ENCODE data around the gene KCNC1. TPM values are rescaled to one million over a fixed set of nuclear protein-coding genes. Genes with fewer than 3 reads are reported as not detected.

KCNC1 gene
- total RNA-seq, 1 donor from 2014 or later: not detected

DNA sequence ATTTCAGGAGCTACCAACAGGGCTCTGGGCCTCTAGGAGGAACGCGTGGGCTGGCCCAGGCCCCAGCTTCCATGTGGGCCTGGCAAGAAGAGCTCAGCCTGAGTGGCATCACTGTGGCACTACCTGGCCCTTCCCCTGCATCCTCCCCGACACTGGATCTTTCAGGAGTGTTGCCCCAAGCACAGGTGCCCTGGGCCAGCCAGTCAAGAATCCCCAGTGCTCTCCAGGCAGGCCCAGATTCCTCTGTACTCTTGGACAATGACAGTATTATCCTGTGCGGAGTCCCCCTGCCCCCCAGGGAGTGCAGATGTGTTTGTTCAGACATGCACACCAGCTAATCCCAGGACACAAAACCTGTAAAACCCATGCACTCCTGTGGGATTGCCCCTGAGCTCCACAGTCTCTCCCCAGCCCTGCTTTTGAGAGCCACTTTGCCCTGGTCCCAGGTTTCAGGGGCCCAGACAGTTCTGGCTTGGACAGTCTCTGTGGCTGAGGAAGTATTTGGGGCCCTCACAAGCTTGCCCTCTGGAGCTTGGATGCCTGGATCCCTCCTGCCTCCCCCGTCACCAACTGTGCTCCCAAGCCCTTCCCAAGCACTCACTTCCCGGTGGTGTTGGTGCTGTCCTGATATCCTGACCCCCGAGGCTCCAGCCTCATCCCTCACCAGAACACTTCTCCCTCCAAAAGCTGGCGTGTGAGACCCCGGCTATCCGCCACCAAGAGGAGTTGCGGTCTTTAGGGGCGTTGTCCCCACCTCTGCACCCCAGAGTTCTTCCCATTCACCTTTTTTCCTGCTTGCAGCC, 39.9 kb downstream of the KCNC1 start:
- Mint-ChIP-seq H3K27ac (ENCODE audit: unreplicated experiment) (no peak overlapping the region), H3K9me3 (ENCODE audit: unreplicated experiment) (no peaks in the 10 kb centered on the region)

GRCh38 chr11:17775035-17775348, 40.4 kb downstream of the KCNC1 start:
- H3K27me3 Mint-ChIP-seq (ENCODE audit: unreplicated experiment): no peaks in the 10 kb centered on the region
- H3K4me3 Mint-ChIP-seq (ENCODE audit: unreplicated experiment): no peak overlapping the region
- H3K27ac Mint-ChIP-seq (ENCODE audit: unreplicated experiment): no peak overlapping the region
- TF ChIP-seq, protein P1, sequence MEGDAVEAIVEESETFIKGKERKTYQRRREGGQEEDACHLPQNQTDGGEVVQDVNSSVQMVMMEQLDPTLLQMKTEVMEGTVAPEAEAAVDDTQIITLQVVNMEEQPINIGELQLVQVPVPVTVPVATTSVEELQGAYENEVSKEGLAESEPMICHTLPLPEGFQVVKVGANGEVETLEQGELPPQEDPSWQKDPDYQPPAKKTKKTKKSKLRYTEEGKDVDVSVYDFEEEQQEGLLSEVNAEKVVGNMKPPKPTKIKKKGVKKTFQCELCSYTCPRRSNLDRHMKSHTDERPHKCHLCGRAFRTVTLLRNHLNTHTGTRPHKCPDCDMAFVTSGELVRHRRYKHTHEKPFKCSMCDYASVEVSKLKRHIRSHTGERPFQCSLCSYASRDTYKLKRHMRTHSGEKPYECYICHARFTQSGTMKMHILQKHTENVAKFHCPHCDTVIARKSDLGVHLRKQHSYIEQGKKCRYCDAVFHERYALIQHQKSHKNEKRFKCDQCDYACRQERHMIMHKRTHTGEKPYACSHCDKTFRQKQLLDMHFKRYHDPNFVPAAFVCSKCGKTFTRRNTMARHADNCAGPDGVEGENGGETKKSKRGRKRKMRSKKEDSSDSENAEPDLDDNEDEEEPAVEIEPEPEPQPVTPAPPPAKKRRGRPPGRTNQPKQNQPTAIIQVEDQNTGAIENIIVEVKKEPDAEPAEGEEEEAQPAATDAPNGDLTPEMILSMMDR (IDR thresholded peaks at IDR 0.05; ENCODE audit: unreplicated experiment): no peak
- H3K36me3 Mint-ChIP-seq (ENCODE audit: low read depth, unreplicated experiment): no peaks in the 10 kb centered on the region
- DNase-seq (ENCODE audit: low spot score): no peak
- H3K9me3 Mint-ChIP-seq (ENCODE audit: unreplicated experiment): no peaks in the 10 kb centered on the region
- no peaks in the 10 kb centered on the region for H3K4me1 Mint-ChIP-seq (ENCODE audit: unreplicated experiment)

More for the DNA sequence above, 39.9 kb downstream of the KCNC1 start:
- Mint-ChIP-seq H3K27me3 (ENCODE audit: unreplicated experiment) (no peaks in the 10 kb centered on the region), H3K4me1 (ENCODE audit: unreplicated experiment) (no peaks in the 10 kb centered on the region), H3K4me3 (ENCODE audit: unreplicated experiment) (no peak overlapping the region), H3K36me3 (ENCODE audit: low read depth, unreplicated experiment) (no peaks in the 10 kb centered on the region)
- TF ChIP-seq, protein P1 (IDR thresholded peaks at IDR 0.05; ENCODE audit: unreplicated experiment): no peak
- DNase-seq (ENCODE audit: low spot score): no peak

- Mint-ChIP-seq H3K27me3 (ENCODE audit: unreplicated experiment) (no peaks in the 10 kb centered on the region), H3K4me1 (ENCODE audit: unreplicated experiment) (no peaks in the 10 kb centered on the region), H3K27ac (ENCODE audit: unreplicated experiment) (no peak overlapping the region), H3K36me3 (ENCODE audit: low read depth, unreplicated experiment) (no peaks in the 10 kb centered on the region), H3K9me3 (ENCODE audit: unreplicated experiment) (no peaks in the 10 kb centered on the region), H3K4me3 (ENCODE audit: unreplicated experiment) (no peak overlapping the region)
- DNase-seq (ENCODE audit: low spot score): no peak
- TF ChIP-seq, protein P1 (IDR thresholded peaks at IDR 0.05; ENCODE audit: unreplicated experiment): no peak
These were observed 41.1 kb downstream of the KCNC1 start for GRCh38 chr11:17775507-17776211.

GRCh38 chr11:17776212-17776875, 41.8 kb downstream of the KCNC1 start:
- no peaks in the 10 kb centered on the region for H3K4me1 Mint-ChIP-seq (ENCODE audit: unreplicated experiment)
- no peak overlapping the region for H3K27ac Mint-ChIP-seq (ENCODE audit: unreplicated experiment)
- no peak overlapping the region for H3K4me3 Mint-ChIP-seq (ENCODE audit: unreplicated experiment)
- peaks cover 2% of the 10 kb centered on the region for H3K27me3 Mint-ChIP-seq (ENCODE audit: unreplicated experiment)
- TF ChIP-seq, protein P1 (IDR thresholded peaks at IDR 0.05; ENCODE audit: unreplicated experiment): no peak
- no peak for DNase-seq (ENCODE audit: low spot score)
- H3K36me3 Mint-ChIP-seq (ENCODE audit: low read depth, unreplicated experiment): no peaks in the 10 kb centered on the region
- H3K9me3 Mint-ChIP-seq (ENCODE audit: unreplicated experiment): no peaks in the 10 kb centered on the region

Data from endothelial cell (in vitro differentiated cells).